Subcutaneous adipose tissue (tissue), 4 donors: ENCODE results near the gene ZBTB16. TPM values are rescaled to one million over a fixed set of nuclear protein-coding genes. Genes with fewer than 3 reads are reported as not detected.

Source experiments
- CTCF ChIP-seq: fragments of 450-650 bp; IDR thresholded peaks from one replicate; pipeline ENCODE4 v1.5.1; 2016; ENCODE audit warnings: low read depth, mild to moderate bottlenecking, control low read depth, antibody characterized with exemption, moderate library complexity
- total RNA-seq, 4 donors: library from RNA; depleted of rRNA; stranded (reverse); fragments of >200 nt; gene quantifications; one replicate each; pipeline ENCODE4 v1.1.0, GENCODE V29; 2016

The ZBTB16 gene
- total RNA-seq, 4 donors from 2014 or later = 167 to 446 (median 261) TPM

- no peak for TF ChIP-seq CTCF
These were observed 238.5 kb downstream of the ZBTB16 start for GRCh38 chr11:114297806-114298709.

DNA sequence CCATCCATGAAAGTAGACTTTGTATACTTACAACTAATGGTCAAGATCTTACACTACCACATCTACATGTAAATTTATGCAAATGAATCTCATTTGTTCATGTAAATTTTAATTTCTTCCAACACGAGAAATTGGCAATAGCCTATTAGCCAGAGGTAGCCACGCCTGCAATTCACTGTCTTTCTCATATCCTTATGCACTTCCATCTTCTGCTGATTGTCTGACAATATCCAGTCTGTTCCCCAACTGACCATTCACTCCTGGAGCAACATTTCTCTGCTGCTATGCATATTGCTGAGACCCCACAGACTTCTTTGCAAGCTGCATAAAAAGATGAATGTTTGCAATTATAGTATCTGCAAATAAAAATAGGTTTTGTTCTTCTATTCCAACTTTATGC, 239.2 kb downstream of the ZBTB16 start:
- TF ChIP-seq CTCF = no peak

Other genes starting within 250 kb of the ZBTB16 start
- 10 to 100 TPM; 15.0 to 15.5 (median 15.1) TPM for gene USP28, start 184.1 kb upstream of the ZBTB16 start, total RNA-seq
- not detected for gene HTR3B, start 154.9 kb upstream of the ZBTB16 start, total RNA-seq
- not detected for gene HTR3A, start 84.6 kb upstream of the ZBTB16 start, total RNA-seq
- 1,000 to 10,000 TPM in 1 of 4 donors, 100 to 1,000 TPM in 3; 371 to 1,487 (median 726) TPM for gene NNMT, start 236.7 kb downstream of the ZBTB16 start, total RNA-seq